Epithelial cell of proximal tubule (primary cell): ENCODE data around the gene SOX12. TPM values are rescaled to one million over a fixed set of nuclear protein-coding genes. Genes with fewer than 3 reads are reported as not detected.
A peak's percentile ranks its signal among the peaks of the same experiment; 100 is the strongest.
"Not testable (repeated sequence)": the region's sequence is repeated elsewhere in the genome, so short reads cannot be mapped to it uniquely, and the experiment has no call there.

Experiments
- DNase-seq: peaks from one replicate; pipeline ENCODE4 v3.0.0-alpha.2; 2011; ENCODE audit warnings: low read depth
- H3K4me3 ChIP-seq: 2 replicates; pipeline ENCODE4 v1.5.1; 2011; ENCODE audit warnings: low read depth, mild to moderate bottlenecking, low read length
- total RNA-seq: library from RNA; depleted of rRNA; stranded (reverse); fragments of >200 nt; gene quantifications from 2 replicates; pipeline ENCODE4 v1.2.3, GENCODE V29; 2015
- TF ChIP-seq, protein P1 (sequence below): conservative IDR thresholded peaks from 2 replicates; pipeline ENCODE4 v1.5.1; 2012; ENCODE audit warnings: low read depth, mild to moderate bottlenecking, low read length

SOX12 gene
- total RNA-seq, 1 donor from 2014 or later = 10.1 TPM

DNA sequence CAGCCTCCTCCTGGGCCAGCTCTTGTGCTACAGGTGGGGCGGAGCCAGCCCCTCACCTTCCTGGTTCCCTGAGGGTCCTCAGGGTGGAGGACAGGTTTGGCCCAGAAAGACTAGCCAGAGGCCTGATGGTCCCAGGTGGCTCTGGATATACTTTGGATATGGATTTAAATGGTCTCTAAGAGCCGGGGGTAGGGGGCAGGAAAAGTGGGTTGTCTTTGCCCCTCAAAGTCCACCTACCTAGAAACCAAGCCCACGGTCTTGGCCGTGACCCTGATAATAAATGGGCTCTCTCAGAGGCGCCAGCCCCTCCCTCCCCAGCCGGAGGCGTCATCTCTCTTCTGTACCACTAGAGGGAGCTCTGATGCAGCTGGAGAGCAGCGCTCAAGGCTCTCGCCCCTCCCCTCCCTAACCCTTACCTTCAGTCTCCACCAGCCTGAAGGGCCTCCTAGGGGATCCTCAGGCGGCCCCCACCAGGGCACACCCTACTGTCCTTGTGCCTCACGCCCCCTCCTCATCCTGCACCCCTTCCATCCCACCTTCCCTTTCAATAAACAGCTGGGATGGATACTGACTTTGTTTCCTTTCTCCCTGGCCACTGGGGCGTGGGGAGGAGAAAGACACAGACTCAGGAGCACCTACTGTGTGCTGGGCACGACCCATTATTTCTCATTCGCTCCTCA, 29.1 kb downstream of the SOX12 start:
- TF ChIP-seq, protein P1, sequence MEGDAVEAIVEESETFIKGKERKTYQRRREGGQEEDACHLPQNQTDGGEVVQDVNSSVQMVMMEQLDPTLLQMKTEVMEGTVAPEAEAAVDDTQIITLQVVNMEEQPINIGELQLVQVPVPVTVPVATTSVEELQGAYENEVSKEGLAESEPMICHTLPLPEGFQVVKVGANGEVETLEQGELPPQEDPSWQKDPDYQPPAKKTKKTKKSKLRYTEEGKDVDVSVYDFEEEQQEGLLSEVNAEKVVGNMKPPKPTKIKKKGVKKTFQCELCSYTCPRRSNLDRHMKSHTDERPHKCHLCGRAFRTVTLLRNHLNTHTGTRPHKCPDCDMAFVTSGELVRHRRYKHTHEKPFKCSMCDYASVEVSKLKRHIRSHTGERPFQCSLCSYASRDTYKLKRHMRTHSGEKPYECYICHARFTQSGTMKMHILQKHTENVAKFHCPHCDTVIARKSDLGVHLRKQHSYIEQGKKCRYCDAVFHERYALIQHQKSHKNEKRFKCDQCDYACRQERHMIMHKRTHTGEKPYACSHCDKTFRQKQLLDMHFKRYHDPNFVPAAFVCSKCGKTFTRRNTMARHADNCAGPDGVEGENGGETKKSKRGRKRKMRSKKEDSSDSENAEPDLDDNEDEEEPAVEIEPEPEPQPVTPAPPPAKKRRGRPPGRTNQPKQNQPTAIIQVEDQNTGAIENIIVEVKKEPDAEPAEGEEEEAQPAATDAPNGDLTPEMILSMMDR = peak; percentile 95
- DNase-seq = no peak

DNA sequence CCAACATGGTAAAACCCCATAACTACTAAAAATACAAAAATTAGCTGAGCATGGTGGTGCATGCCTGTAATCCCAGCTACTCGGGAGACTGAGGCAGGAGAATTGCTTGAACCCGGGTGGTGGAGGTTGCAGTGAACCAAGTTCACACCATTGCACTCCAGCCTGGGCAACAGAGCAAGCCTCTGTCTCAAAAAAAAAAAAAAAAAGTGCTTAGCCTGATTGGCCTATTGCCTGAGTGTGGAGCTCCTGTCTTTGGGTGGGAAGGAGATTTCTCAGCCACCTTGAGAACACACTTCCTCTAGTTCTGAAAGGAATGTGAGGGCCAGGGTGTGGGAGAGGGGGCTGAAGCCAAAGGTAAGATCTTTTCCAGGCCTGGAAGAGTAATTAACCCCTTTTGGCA, 30.8 kb downstream of the SOX12 start:
- not testable (repeated sequence) for H3K4me3 ChIP-seq, DNase-seq

More for the DNA sequence above, 29.1 kb downstream of the SOX12 start:
- H3K4me3 ChIP-seq = no peak overlapping the region

DNA sequence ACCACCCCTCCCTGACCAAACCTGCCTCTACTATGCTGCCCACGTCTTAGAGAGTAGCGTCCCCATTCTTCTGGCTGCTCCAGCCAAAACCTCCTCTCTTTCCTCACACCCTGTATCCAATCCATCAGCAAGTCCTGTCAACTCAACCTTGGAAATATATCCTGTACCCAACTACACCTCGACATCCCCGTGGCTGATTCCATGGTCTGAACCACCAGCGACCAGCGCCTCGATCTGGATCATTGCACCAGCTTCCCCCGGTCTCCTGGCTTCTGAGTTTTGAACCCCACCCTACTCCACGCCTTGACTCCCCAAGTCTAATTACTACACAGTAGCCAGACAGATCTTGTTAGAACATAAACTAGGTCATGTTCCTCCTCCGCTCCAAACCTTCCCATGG, 31.4 kb downstream of the SOX12 start:
- DNase-seq = no peak
- no peak overlapping the region for H3K4me3 ChIP-seq
- TF ChIP-seq, protein P1 = no peak

DNA sequence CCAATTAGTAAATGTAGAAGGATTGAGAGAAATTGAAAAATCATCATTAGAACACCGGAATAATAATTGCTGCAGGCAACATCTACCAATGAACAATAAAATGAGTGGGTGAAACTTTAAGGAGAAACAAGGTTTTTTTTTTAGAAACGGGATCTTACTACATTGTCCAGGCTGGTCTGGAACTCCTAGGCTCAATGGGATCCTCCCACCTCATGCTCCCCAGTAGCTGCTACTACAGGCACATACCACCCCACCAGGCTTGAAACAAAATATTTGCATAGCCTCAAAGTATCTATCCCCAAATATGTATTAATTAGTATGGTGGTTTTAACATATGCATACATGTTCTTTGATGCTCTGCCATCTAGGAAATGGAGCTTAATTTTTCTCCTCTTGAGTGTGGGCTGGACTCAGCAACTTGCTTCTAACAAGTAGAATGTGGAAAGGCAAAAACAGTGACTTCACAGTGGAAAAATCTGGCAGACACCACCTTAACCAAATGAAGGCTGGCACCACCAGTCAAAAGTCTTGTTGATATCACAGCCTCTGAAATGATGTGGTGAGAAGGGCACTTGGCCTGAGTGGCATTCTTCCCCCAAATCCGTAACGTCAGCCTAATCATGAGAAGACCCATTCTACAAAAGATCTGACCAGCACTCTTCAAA, 33.7 kb downstream of the SOX12 start:
- TF ChIP-seq, protein P1 = no peak
- DNase-seq = no peak
- H3K4me3 ChIP-seq = no peak overlapping the region

DNA sequence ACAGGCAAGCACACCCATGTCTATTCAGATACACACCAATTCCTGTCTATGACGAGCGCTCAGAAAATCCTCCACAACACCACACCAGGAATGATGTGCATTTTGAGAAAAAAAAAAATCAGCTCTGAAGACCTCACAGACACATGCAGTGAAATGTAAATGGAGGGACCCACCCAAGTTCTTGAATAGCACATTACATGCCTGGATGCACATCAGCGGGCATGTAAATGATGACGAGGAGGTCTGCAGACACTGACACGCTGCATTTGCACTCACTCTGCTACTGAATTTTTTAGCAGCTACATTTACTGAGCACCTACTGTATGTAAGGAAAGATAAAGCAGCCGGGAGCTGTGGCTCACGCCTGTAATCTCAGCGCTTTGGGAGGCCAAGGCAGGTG, 36.2 kb downstream of the SOX12 start:
- TF ChIP-seq, protein P1 = no peak
- no peak for DNase-seq
- no peak overlapping the region for H3K4me3 ChIP-seq

DNA sequence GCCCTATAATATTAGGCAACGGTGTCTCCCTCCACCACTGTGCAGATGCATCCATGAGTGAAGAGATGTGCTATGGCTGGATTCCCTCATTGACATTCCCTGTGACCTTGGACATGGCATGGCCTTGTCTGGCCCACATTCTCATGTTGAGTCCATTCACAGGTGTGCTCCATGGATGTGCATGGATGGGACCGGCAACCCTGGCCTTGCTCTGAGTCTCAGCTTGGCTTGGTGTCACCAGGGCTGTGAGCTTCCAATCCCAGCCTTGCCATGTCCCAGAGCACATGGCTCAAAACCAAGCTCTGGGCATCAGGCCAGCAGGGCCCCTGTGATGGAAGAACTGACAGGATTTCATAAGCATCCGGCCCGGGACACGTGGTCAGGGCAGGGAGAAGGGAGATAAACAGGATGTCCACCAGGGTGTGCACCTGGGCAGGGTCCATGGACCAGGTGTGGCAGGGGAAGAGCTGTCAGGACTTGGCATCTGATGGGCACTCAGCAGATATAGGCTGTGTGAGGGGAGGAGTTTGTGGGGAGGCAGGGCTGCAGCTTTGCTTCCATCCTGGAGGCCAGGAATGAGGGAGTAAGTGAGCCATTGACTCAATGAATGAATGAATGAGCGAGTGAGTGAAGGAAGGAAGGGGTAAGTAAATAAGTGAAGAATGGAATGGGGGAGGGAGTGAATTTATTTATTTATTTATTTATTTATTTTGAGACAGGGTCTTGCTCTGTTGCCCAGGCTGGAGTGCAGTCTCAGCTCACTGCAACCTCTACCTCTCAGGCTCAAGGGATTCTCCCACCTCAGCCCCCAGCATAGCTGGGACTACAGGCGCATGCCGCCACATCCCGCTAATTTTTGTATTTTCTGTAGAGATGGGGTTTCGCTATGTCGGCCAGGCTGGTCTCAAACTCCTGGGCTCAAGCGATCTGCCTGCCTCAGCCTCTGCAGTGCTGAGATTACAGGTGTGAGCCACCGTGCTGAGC, 37.2 kb downstream of the SOX12 start:
- TF ChIP-seq, protein P1 = peak; percentile 75
- H3K4me3 ChIP-seq = no peak overlapping the region
- DNase-seq = peak; percentile 71
